ENCODE data around the gene WSCD1. TPM values are rescaled to one million over a fixed set of nuclear protein-coding genes. Genes with fewer than 3 reads are reported as not detected.

WSCD1 gene
- total and polyA plus RNA-seq, 9 donors, result 0.53 to 4.4 (median 1.7) TPM

GRCh38 chr17:6071528-6072065 is 1.4 kb downstream of the WSCD1 start:
- Histone ChIP-seq H3K27ac (no peak overlapping the region), H3K4me1 (ENCODE audit: insufficient read depth) (no peaks in the 10 kb centered on the region), H3K9me3 (no peaks in the 10 kb centered on the region), H3K4me3 (no peak overlapping the region), H3K27me3 (no peaks in the 10 kb centered on the region), H3K36me3 (no peaks in the 10 kb centered on the region)
- TF ChIP-seq CTCF (IDR thresholded peaks at IDR 0.05), result no peak
- 43 to 55% (median 51%) methylated on average over 7 of the region's 7 CpGs for WGBS, 3 donors
- DNase-seq, result no peak
- intact Hi-C loops (cut with DNase I), result no loop called here

- TF ChIP-seq POLR2A (IDR thresholded peaks at IDR 0.05), result no peak
- TF ChIP-seq CTCF (IDR thresholded peaks at IDR 0.05), result no peak
- no peak for TF ChIP-seq EP300 (IDR thresholded peaks at IDR 0.05)
- WGBS, 3 donors, result 74 to 90% (median 85%) methylated on average over 3 of the region's 3 CpGs
- no peaks in the 10 kb centered on the region for H3K27me3 ChIP-seq
These were observed 2.0 kb downstream of the WSCD1 start for GRCh38 chr17:6072157-6072556.

GRCh38 chr17:6072611-6073010 is 2.4 kb downstream of the WSCD1 start:
- no peak for TF ChIP-seq EP300 (IDR thresholded peaks at IDR 0.05)
- TF ChIP-seq CTCF (IDR thresholded peaks at IDR 0.05), result no peak
- TF ChIP-seq POLR2A (IDR thresholded peaks at IDR 0.05), result no peak
- H3K4me3 ChIP-seq, result no peak overlapping the region
- intact Hi-C loops (cut with DNase I), result no loop called here
- no peak for DNase-seq
- no peaks in the 10 kb centered on the region for H3K27me3 ChIP-seq
- no peak overlapping the region for H3K27ac ChIP-seq
- H3K4me1 ChIP-seq (ENCODE audit: insufficient read depth), result no peaks in the 10 kb centered on the region
- 55 to 78% (median 66%) methylated on average over 5 of the region's 5 CpGs for WGBS, 3 donors
- H3K36me3 ChIP-seq, result no peaks in the 10 kb centered on the region
- H3K9me3 ChIP-seq, result no peaks in the 10 kb centered on the region

More at GRCh38 chr17:6072157-6072556, 2.0 kb downstream of the WSCD1 start:
- no peaks in the 10 kb centered on the region for H3K36me3 ChIP-seq
- no peak for DNase-seq
- intact Hi-C loops (cut with DNase I), result no loop called here
- no peaks in the 10 kb centered on the region for H3K9me3 ChIP-seq
- no peaks in the 10 kb centered on the region for H3K4me1 ChIP-seq (ENCODE audit: insufficient read depth)
- H3K27ac ChIP-seq, result no peak overlapping the region
- no peak overlapping the region for H3K4me3 ChIP-seq

- Histone ChIP-seq H3K27me3 (no peaks in the 10 kb centered on the region), H3K27ac (no peak overlapping the region), H3K36me3 (no peaks in the 10 kb centered on the region), H3K4me1 (ENCODE audit: insufficient read depth) (no peaks in the 10 kb centered on the region), H3K9me3 (no peaks in the 10 kb centered on the region), H3K4me3 (no peak overlapping the region)
- intact Hi-C loops (cut with DNase I), result no loop called here
- DNase-seq, result no peak
- TF ChIP-seq POLR2A (IDR thresholded peaks at IDR 0.05) (no peak), CTCF (IDR thresholded peaks at IDR 0.05) (no peak), EP300 (IDR thresholded peaks at IDR 0.05) (no peak)
- WGBS, 3 donors, result 70 to 82% (median 73%) methylated on average over 7 of the region's 7 CpGs
These were observed 3.4 kb downstream of the WSCD1 start for GRCh38 chr17:6073620-6074019.

Data from ovary (tissue), 9 donors.